ENCODE data around the gene EEF1G. TPM values are rescaled to one million over a fixed set of nuclear protein-coding genes. Genes with fewer than 3 reads are reported as not detected.

The EEF1G gene
- total RNA-seq, 1 donor = 1,049 TPM

DNA sequence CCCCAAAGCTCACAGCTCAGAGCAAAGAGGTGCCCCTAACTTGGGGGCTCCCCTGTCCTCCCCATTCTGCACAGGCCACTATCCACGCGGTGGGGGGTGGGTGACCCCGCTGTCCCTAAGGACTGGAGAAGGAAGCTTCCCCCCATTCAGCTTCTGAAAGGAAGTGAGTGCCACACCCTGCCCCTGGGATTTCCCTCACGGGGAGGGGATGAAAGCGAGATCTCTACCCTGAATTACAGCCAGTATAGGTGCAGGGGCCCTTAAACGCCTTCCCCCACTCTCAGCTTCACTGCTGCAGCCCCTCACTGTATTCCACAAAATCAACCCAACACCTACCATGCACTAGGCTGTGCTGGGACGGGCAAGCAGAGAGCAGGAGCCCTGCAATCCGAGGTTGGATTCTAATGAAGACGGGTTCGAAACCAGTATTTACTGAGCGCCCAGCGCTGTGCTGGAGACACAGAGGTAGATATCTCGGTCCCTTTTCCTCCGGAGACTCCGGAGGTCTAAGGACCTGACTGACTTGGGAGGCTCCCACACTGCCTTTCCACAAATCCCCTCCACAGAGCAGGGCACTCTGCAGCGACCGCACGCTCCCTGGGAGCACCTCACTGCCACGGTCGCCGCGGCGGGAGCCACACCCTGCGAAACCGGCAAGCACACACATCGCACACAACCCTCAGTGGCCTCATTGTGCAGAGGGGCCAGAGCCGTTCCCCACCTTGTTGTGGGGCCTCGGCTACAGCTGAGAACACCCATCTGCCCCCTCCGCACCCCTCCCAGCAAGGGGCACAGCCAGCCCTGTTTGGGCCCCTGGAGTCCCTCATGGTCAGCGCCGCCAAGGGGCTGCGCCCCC is 28.9 kb downstream of the EEF1G start:
- DNase-seq (ENCODE audit: insufficient read length, low spot score, missing footprints) = peak; percentile 73
- peak overlapping the region; percentile 98 for H3K4me3 ChIP-seq (ENCODE audit: insufficient read depth, low read length)
- no peaks in the 10 kb centered on the region for H3K27me3 ChIP-seq (ENCODE audit: insufficient read depth, low read length)
- peak overlapping the region; percentile 67 for H3K27ac ChIP-seq (ENCODE audit: low read depth, low read length)
- TF ChIP-seq, protein P1, sequence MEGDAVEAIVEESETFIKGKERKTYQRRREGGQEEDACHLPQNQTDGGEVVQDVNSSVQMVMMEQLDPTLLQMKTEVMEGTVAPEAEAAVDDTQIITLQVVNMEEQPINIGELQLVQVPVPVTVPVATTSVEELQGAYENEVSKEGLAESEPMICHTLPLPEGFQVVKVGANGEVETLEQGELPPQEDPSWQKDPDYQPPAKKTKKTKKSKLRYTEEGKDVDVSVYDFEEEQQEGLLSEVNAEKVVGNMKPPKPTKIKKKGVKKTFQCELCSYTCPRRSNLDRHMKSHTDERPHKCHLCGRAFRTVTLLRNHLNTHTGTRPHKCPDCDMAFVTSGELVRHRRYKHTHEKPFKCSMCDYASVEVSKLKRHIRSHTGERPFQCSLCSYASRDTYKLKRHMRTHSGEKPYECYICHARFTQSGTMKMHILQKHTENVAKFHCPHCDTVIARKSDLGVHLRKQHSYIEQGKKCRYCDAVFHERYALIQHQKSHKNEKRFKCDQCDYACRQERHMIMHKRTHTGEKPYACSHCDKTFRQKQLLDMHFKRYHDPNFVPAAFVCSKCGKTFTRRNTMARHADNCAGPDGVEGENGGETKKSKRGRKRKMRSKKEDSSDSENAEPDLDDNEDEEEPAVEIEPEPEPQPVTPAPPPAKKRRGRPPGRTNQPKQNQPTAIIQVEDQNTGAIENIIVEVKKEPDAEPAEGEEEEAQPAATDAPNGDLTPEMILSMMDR (IDR thresholded peaks at IDR 0.05; ENCODE audit: extremely low read depth, low read depth, low read length) = no peak
- peaks cover 68% of the 10 kb centered on the region for H3K79me2 ChIP-seq (ENCODE audit: insufficient read depth, low read length)
- H4K20me1 ChIP-seq (ENCODE audit: insufficient read depth, low read length) = peaks cover 55% of the 10 kb centered on the region
- no peaks in the 10 kb centered on the region for H3K36me3 ChIP-seq (ENCODE audit: insufficient read depth, low read length)
- peak overlapping the region; percentile 93 for H3K4me2 ChIP-seq (ENCODE audit: insufficient read depth, low read length)
- no peak overlapping the region for H2AFZ ChIP-seq (ENCODE audit: low read length)
- H3K4me1 ChIP-seq (ENCODE audit: insufficient read depth, low read length) = peaks cover 56% of the 10 kb centered on the region
- H3K9me3 ChIP-seq (ENCODE audit: low read depth, low read length) = no peaks in the 10 kb centered on the region

DNA sequence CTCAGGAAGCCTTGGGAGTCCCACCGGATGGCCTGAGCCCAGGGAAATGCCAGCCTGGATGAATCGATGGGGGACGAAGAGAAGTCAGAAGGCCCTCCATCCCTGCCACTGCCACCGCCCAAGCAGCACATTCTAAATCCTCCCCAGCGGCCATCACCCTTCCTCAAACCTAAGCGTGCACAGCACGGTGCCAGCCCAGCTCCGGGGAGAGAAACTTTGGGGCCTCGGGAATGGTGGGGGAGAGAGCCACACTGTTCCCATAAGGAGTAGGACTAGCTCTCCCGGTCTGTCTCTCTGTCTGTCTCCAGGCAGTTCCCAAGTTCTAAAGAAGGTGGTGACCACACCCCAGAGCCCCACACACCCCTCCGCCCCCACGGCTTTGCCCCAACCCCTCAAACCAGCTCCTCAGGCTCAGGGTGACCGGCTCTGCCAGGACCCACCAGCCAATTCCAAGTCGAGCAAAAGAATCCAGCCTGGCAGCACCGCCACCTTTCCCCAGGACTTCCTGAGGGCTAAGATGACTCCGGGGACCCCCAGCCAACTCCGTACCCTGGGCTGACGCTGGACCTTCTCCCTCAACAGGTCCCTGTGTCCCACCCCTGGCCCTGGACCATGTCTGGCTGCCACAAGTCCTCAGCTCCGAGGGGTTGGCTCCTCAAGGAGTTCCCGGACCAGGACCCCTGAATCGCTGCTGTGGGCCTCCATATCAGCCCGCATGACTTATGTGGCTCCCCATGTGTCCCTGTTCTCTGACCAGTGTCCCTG is 29.8 kb downstream of the EEF1G start:
- Histone ChIP-seq H3K79me2 (ENCODE audit: insufficient read depth, low read length) (peaks cover 77% of the 10 kb centered on the region), H3K4me2 (ENCODE audit: insufficient read depth, low read length) (peak overlapping the region; percentile 93), H3K9me3 (ENCODE audit: low read depth, low read length) (no peaks in the 10 kb centered on the region), H3K4me3 (ENCODE audit: insufficient read depth, low read length) (peak overlapping the region; percentile 98), H3K36me3 (ENCODE audit: insufficient read depth, low read length) (peaks cover 2% of the 10 kb centered on the region), H3K4me1 (ENCODE audit: insufficient read depth, low read length) (peaks cover 61% of the 10 kb centered on the region), H3K27ac (ENCODE audit: low read depth, low read length) (peak overlapping the region; percentile 67), H4K20me1 (ENCODE audit: insufficient read depth, low read length) (peaks cover 63% of the 10 kb centered on the region), H2AFZ (ENCODE audit: low read length) (no peak overlapping the region), H3K27me3 (ENCODE audit: insufficient read depth, low read length) (no peaks in the 10 kb centered on the region)
- DNase-seq (ENCODE audit: insufficient read length, low spot score, missing footprints) = peak; percentile 93
- TF ChIP-seq, protein P1 (IDR thresholded peaks at IDR 0.05; ENCODE audit: extremely low read depth, low read depth, low read length) = no peak

DNA sequence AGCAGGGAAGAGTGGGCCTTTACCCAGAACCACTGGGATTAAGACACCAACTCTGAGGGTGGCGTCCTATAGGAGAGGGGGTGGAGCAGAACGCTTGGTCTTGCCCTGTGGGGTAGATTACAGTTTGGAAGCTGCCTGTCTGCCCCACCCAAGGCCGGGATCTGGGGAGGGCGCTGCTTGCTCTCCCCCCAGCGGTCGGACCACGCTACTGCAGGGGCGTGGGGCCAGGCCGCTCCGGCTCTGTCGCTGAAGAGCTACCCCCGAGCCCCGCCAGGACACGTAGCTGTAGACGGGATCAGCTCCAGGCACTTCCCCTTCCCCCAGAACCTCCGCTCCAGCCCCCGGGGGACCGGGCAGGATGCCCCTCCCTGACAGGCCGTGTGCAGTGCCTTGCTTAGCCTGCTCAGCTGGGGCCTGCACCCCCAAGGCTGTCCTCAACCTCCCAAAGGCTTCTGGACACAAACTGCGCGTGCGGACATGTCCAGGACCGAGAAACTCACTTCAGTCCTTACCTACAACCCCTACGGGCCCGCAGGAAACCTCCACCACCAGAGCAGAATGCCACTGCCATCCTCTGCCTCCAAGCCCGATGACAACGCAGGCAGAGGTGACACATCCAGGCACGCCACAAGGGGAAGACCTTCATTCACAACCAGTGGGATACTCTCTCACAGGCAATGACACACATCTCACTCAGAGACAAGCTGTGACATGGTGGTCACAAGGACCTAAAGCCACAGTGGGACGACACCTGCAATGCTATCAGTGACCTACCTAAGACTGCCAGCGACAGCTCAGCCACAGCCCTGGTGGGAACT is 30.7 kb downstream of the EEF1G start:
- TF ChIP-seq, protein P1 (IDR thresholded peaks at IDR 0.05; ENCODE audit: extremely low read depth, low read depth, low read length) = peak; percentile 94
- H3K79me2 ChIP-seq (ENCODE audit: insufficient read depth, low read length) = peaks cover 86% of the 10 kb centered on the region
- no peak overlapping the region for H2AFZ ChIP-seq (ENCODE audit: low read length)
- peaks cover 8% of the 10 kb centered on the region for H3K36me3 ChIP-seq (ENCODE audit: insufficient read depth, low read length)
- peak overlapping the region; percentile 98 for H3K4me3 ChIP-seq (ENCODE audit: insufficient read depth, low read length)
- H3K4me1 ChIP-seq (ENCODE audit: insufficient read depth, low read length) = peaks cover 61% of the 10 kb centered on the region
- H3K27me3 ChIP-seq (ENCODE audit: insufficient read depth, low read length) = no peaks in the 10 kb centered on the region
- peaks cover 72% of the 10 kb centered on the region for H4K20me1 ChIP-seq (ENCODE audit: insufficient read depth, low read length)
- peak overlapping the region; percentile 67 for H3K27ac ChIP-seq (ENCODE audit: low read depth, low read length)
- peak; percentile 96 for DNase-seq (ENCODE audit: insufficient read length, low spot score, missing footprints)
- H3K4me2 ChIP-seq (ENCODE audit: insufficient read depth, low read length) = peak overlapping the region; percentile 93
- H3K9me3 ChIP-seq (ENCODE audit: low read depth, low read length) = no peaks in the 10 kb centered on the region
